ENCODE measurements around the gene SPRED1. TPM values are rescaled to one million over a fixed set of nuclear protein-coding genes. Genes with fewer than 3 reads are reported as not detected.

SPRED1 gene
- polyA plus RNA-seq, 3 donors, result 2.5 to 3.3 (median 3.2) TPM

GRCh38 chr15:38344351-38344750 lies 91.7 kb downstream of the SPRED1 start:
- H3K4me2 ChIP-seq (replicated peaks; ENCODE audit: extremely low read depth, low read length, poor library complexity, severe bottlenecking), result no peak overlapping the region
- H3K36me3 ChIP-seq (replicated peaks in 1 of 2; ENCODE audit: control insufficient read depth in 1 of 2, insufficient read depth in 2 of 2, low read length in 2 of 2), result no peaks in the 10 kb centered on the region
- no CpG with 5 or more reads among the region's 2 CpGs for WGBS (ENCODE audit: insufficient coverage)
- Mint-ChIP-seq H3K9me3 (peaks cover 0 to 5% (median 0%) of the 10 kb centered on the region in 7 donors), H3K36me3 (peaks cover 4 to 5% of the 10 kb centered on the region in 2 donors), H3K4me3 (no peak overlapping the region), H3K27me3 (ENCODE audit: low read depth in 3 of 3) (peaks cover 0 to 3% (median 1%) of the 10 kb centered on the region in 3 donors), H3K4me1 (no peaks in the 10 kb centered on the region), H3K27ac (no peak overlapping the region)
- no peaks in the 10 kb centered on the region for H4K20me1 ChIP-seq (ENCODE audit: insufficient read depth, low read length)
- intact Hi-C loops (cut with micrococcal nuclease), result no loop called here
- no peak overlapping the region for H3K9ac ChIP-seq (ENCODE audit: insufficient read depth, low read length, poor library complexity, severe bottlenecking)
- TF ChIP-seq CTCF (IDR thresholded peaks at IDR 0.05), result no peak
- no peak for DNase-seq
- no peaks in the 10 kb centered on the region for H3K4me1 ChIP-seq (ENCODE audit: control insufficient read depth in 1 of 2, insufficient read depth in 2 of 2, low read length in 2 of 2)
- H3K27ac ChIP-seq (ENCODE audit: low read depth in 1 of 2, low read length in 2 of 2), result no peak overlapping the region
- H2AFZ ChIP-seq (ENCODE audit: insufficient read depth, low read depth, low read length, poor library complexity, severe bottlenecking), result no peak overlapping the region
- H3K79me2 ChIP-seq (ENCODE audit: insufficient read depth, low read length), result no peaks in the 10 kb centered on the region
- H3K27me3 ChIP-seq (ENCODE audit: control insufficient read depth in 2 of 2, insufficient read depth in 2 of 2, low read length in 2 of 2), result no peaks in the 10 kb centered on the region
- H3K4me3 ChIP-seq (replicated peaks in 1 of 3; ENCODE audit: low read depth in 2 of 3, low read length in 3 of 3), result no peak overlapping the region
- H3K9me3 ChIP-seq (replicated peaks in 1 of 2; ENCODE audit: control insufficient read depth in 1 of 2, insufficient read depth in 1 of 2, low read length in 2 of 2), result no peaks in the 10 kb centered on the region

GRCh38 chr15:38349251-38349650 lies 96.6 kb downstream of the SPRED1 start:
- Mint-ChIP-seq H3K27me3 (ENCODE audit: low read depth in 3 of 3) (peaks cover 0 to 2% (median 0%) of the 10 kb centered on the region in 3 donors), H3K4me1 (no peaks in the 10 kb centered on the region), H3K36me3 (peaks cover 11 to 12% of the 10 kb centered on the region in 2 donors), H3K4me3 (no peak overlapping the region), H3K9me3 (no peaks in the 10 kb centered on the region), H3K27ac (no peak overlapping the region)
- no peak overlapping the region for H3K4me2 ChIP-seq (replicated peaks; ENCODE audit: extremely low read depth, low read length, poor library complexity, severe bottlenecking)
- no peak overlapping the region for H3K9ac ChIP-seq (ENCODE audit: insufficient read depth, low read length, poor library complexity, severe bottlenecking)
- no CpG with 5 or more reads among the region's 3 CpGs for WGBS (ENCODE audit: insufficient coverage)
- H2AFZ ChIP-seq (ENCODE audit: insufficient read depth, low read depth, low read length, poor library complexity, severe bottlenecking), result no peak overlapping the region
- H3K27me3 ChIP-seq (ENCODE audit: control insufficient read depth in 2 of 2, insufficient read depth in 2 of 2, low read length in 2 of 2), result no peaks in the 10 kb centered on the region
- peaks cover 0 to 21% of the 10 kb centered on the region in 2 donors for H3K36me3 ChIP-seq (replicated peaks in 1 of 2; ENCODE audit: control insufficient read depth in 1 of 2, insufficient read depth in 2 of 2, low read length in 2 of 2)
- no peak for DNase-seq
- no peaks in the 10 kb centered on the region for H3K79me2 ChIP-seq (ENCODE audit: insufficient read depth, low read length)
- H3K4me1 ChIP-seq (ENCODE audit: control insufficient read depth in 1 of 2, insufficient read depth in 2 of 2, low read length in 2 of 2), result no peaks in the 10 kb centered on the region
- TF ChIP-seq CTCF (IDR thresholded peaks at IDR 0.05), result no peak
- no peaks in the 10 kb centered on the region for H3K9me3 ChIP-seq (replicated peaks in 1 of 2; ENCODE audit: control insufficient read depth in 1 of 2, insufficient read depth in 1 of 2, low read length in 2 of 2)
- H4K20me1 ChIP-seq (ENCODE audit: insufficient read depth, low read length), result no peaks in the 10 kb centered on the region
- no peak overlapping the region for H3K4me3 ChIP-seq (replicated peaks in 1 of 3; ENCODE audit: low read depth in 2 of 3, low read length in 3 of 3)
- intact Hi-C loops (cut with micrococcal nuclease), result no loop called here
- H3K27ac ChIP-seq (ENCODE audit: low read depth in 1 of 2, low read length in 2 of 2), result no peak overlapping the region

Data from CD14-positive monocyte (primary cell).